A673 (cell line): Measurements from ENCODE around the gene RABGGTA.

Experiments
- EZH2 ChIP-seq: fragments of 200-600 bp; sonication (generic); IDR thresholded peaks from 2 replicates; pipeline ENCODE4 v1.6.1; 2017; ENCODE audit warnings: borderline replicate concordance, low read depth, mild to moderate bottlenecking, mixed read lengths, antibody characterized with exemption, low read length; ENCODE audit not compliant: poor library complexity, severe bottlenecking
- TF ChIP-seq, protein P1 (sequence below): fragments of 300-800, 200-600 bp; sonication (generic); conservative IDR thresholded peaks from 2 replicates; pipeline ENCODE4 v1.5.1; 2017; ENCODE audit warnings: low read depth, mild to moderate bottlenecking, antibody characterized with exemption, low read length, moderate library complexity, mixed read lengths

DNA sequence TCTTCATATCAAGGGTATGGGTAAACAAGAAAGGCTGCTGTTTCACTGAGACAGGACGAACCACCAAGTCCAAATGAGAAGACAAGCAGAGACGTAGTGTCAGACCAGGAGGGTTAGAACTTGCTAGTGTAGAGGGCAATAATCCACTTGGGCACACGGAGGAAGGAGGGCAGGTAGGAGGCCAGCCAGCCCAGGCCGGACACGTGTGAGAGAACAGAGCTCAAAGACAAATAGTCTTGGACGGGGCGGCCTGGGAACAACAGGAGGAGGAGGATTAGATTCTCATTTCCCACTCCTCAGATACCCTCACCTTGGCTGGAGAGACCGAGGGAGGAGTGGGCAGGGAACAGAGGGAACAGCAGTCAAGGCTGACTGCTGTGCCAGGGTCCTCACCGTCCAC, 19.3 kb upstream of the RABGGTA start:
- TF ChIP-seq EZH2: no peak
- TF ChIP-seq, protein P1, sequence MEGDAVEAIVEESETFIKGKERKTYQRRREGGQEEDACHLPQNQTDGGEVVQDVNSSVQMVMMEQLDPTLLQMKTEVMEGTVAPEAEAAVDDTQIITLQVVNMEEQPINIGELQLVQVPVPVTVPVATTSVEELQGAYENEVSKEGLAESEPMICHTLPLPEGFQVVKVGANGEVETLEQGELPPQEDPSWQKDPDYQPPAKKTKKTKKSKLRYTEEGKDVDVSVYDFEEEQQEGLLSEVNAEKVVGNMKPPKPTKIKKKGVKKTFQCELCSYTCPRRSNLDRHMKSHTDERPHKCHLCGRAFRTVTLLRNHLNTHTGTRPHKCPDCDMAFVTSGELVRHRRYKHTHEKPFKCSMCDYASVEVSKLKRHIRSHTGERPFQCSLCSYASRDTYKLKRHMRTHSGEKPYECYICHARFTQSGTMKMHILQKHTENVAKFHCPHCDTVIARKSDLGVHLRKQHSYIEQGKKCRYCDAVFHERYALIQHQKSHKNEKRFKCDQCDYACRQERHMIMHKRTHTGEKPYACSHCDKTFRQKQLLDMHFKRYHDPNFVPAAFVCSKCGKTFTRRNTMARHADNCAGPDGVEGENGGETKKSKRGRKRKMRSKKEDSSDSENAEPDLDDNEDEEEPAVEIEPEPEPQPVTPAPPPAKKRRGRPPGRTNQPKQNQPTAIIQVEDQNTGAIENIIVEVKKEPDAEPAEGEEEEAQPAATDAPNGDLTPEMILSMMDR: no peak
